VCaP (cell line): ENCODE measurements around the gene MCM5.
"Not testable (repeated sequence)": the region's sequence is repeated elsewhere in the genome, so short reads cannot be mapped to it uniquely, and the experiment has no call there.

Experiments
- H3K27ac ChIP-seq: fragments of 450-650 bp; 2 replicates; pipeline ENCODE4 v1.5.1; 2017
- TF ChIP-seq, protein P1 (sequence below): fragments of 450-650 bp; conservative IDR thresholded peaks from 2 replicates; pipeline ENCODE4 v1.5.1; 2017; ENCODE audit warnings: mild to moderate bottlenecking, moderate library complexity

The MCM5 gene

DNA sequence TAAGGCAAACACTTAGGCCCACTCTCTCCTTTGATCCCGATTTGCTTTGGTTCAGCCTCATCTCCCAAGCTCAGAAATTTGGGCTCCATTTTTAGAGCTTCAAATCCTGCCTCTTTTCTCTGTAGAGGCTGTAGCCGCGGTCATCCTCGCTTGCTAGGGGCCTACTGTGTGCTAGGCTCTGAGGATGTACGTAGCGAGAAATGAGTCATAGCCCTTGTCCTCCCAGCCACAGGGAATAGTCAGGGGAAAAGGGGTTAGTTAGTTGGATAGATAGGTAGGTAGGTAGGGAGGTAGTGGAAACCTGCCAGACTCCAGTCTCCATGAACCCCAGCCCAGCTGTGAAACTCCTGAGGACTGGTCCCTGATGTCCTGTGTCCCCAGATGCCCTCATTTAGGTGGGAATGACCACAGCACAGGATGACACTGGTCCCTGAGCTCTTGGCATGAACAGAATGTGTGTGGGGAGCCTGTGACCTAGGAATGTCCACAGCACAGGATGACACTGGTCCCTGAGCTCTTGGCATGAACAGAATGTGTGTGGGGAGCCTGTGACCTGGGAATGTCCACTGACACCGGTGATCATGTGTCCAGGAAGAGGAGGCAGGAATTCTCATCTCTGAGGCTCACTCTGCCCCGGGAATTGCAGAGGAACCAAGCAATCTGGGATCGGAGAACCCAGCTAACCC is 40.4 kb upstream of the MCM5 start:
- TF ChIP-seq, protein P1, sequence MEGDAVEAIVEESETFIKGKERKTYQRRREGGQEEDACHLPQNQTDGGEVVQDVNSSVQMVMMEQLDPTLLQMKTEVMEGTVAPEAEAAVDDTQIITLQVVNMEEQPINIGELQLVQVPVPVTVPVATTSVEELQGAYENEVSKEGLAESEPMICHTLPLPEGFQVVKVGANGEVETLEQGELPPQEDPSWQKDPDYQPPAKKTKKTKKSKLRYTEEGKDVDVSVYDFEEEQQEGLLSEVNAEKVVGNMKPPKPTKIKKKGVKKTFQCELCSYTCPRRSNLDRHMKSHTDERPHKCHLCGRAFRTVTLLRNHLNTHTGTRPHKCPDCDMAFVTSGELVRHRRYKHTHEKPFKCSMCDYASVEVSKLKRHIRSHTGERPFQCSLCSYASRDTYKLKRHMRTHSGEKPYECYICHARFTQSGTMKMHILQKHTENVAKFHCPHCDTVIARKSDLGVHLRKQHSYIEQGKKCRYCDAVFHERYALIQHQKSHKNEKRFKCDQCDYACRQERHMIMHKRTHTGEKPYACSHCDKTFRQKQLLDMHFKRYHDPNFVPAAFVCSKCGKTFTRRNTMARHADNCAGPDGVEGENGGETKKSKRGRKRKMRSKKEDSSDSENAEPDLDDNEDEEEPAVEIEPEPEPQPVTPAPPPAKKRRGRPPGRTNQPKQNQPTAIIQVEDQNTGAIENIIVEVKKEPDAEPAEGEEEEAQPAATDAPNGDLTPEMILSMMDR = no peak
- no peak overlapping the region for H3K27ac ChIP-seq

DNA sequence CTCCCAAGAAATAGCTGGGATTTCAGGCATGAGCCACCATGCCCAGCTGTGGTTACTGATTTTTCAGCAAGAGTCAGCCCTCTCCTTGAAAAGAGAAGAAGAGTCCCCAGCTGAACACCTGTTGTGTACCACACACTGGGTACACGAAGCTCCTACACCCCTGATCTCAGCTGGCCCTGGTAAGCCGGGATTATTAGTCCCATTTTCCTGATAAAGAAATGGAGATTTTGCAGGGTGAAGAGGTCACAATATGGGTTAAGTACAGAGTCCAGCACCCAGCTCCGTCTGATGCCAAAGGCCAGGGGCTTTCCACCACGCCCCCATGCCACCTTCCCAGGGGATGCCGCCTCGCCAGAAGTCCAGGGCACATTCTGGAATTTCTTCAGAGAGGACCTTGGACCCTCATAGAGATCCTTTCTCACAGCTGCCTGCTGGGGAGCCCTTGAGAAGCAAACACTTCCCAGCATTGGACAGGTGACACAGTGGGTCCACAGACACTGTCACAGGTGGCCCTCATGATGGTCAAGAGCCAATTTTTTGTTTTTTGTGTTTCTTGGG is 38.9 kb upstream of the MCM5 start:
- TF ChIP-seq, protein P1 = no peak
- H3K27ac ChIP-seq = no peak overlapping the region

DNA sequence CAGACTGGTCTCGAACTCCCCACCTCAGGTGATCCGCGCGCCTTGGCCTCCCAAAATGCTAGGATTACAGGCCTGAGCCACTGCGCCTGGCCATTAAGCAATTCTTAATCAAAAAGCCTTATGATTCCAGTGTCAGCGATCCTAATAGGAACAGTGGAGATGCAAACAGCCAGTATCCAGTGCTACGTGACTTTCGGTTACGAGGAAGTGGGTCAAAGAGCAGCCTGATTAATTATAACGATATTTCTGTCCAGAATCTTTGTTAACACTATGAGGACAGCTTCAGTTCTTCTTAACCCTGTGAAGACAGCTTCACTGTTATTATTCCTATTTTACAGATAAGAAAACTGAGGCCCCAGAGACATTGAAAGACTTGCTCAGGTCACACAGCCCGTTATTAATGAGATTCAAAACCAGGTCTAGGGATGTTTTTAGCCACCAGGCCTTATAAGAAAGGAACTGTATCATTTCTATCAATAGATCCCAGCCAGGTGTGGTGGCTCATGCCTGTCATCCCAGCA is 36.3 kb upstream of the MCM5 start:
- TF ChIP-seq, protein P1 = no peak
- no peak overlapping the region for H3K27ac ChIP-seq

DNA sequence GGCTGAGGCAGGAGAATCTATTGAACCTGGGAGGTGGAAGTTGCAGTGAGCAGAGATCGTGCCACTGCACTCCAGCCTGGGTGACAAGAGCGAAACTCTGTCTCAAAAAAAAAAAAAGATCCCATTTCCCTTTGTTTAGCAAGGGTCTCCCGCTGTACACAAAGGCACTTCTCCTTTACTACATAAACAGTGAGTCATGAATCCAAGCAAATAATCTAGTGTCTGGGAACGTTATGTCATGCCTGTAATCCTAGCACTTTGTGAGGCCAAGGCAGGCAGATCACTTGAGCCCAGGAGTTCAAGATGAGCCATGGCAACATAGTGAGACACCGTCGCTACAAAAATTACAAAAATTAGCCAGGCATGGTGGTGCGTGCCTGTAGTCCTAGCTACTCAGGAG is 35.7 kb upstream of the MCM5 start:
- not testable (repeated sequence) for H3K27ac ChIP-seq

DNA sequence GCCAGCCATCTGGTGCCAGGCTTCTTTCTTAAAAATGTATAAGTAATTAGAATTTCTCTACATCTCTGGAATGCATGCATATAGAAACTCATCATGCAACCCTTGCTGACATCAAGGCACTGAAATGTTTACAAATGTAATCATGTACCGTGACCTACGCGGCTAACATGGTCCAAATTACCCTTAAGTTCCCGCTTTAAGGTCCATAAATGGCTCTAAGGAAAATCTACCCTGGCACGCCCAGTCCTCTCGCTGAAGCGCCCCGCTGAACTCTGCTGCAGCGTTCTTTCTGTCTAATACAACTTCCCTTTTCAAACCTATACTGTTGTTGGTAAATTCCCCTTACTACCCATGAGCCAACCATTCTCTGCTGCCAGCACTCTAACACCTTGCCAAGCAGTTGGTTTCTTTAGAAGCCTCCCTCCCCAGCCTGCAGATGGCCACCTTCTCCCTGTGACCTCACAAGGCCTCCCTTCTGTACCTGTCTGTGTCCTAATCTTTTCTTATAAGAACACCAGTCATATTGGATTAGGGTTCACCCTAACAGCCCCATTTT is 32.5 kb upstream of the MCM5 start:
- TF ChIP-seq, protein P1 = no peak
- H3K27ac ChIP-seq = no peak overlapping the region

DNA sequence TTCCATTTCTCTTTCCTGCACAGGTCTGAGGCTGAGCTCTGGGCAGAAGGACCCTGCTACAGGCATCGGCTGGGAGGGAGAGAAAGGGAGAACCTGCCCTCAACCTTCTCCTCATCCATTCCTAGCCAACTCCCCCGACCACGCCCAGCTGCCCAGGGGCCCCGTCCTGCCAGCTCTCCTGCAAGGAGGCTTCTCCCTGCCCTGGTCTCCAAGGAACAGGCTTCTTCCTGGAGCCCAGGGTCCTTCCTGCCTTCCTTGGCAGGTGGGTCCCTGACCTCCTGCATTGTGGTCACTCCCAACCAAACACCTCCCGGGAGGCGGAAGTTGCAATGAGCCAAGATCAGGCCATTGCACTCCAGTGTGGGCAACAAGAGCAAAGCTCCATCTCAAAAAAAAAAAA is 31.6 kb upstream of the MCM5 start:
- H3K27ac ChIP-seq = no peak overlapping the region

DNA sequence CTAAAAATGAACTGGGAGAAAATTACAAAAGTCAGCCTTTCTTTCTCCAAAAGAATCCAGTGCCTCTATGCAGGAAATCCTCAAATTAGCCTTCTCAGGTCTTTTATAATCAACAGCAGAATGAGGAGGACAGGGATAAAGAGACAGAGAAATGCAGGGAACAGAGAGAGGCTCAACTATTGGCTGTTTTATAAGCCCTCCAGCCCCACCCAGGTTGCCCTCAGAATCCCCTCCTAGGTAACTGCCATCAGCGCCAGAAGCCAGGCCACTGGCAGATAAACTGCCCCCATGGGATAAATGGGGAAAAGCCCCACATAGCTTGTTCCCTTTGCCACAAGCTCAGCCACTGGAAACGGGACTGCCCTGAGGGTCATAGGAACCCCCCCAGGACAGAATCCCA is 29.9 kb upstream of the MCM5 start:
- no peak overlapping the region for H3K27ac ChIP-seq
- TF ChIP-seq, protein P1 = no peak

More for the DNA sequence above, 31.6 kb upstream of the MCM5 start:
- TF ChIP-seq, protein P1 = no peak

DNA sequence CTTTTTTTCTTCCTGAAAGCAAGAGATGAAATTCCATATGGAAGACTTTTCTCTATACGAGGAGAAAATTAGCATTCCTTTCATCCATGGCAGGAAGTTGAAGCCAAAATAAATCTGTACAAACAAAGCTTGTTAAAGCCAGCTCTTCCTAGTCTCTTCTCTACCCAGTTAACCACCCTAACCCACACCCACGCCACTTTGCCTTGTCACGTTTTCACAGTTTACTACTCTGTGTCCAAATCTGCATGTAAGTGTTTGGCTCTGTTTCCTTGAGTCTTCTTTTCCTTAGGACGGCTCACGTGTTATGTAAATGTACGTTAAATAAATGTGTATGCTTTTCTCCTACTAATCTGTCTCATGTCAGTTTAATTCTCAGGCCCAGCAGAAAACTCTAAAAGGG is 26.2 kb upstream of the MCM5 start:
- TF ChIP-seq, protein P1 = no peak
- no peak overlapping the region for H3K27ac ChIP-seq
